22Rv1 (cell line): ENCODE results near the gene FBXO7.

Experiments used
- H3K27ac ChIP-seq: fragments of 450-650 bp; 2 replicates; pipeline ENCODE4 v1.5.1; 2017
- CTCF ChIP-seq: fragments of 450-650 bp; IDR thresholded peaks from 2 replicates; pipeline ENCODE4 v1.5.1; 2017; ENCODE audit warnings: mild to moderate bottlenecking
- ZFX ChIP-seq: fragments of 450-650 bp; IDR thresholded peaks from 2 replicates; pipeline ENCODE4 v1.6.1; 2017; ENCODE audit warnings: antibody characterized with exemption, borderline replicate concordance

The FBXO7 gene

GRCh38 chr22:32546496-32546895 lies 71.9 kb downstream of the FBXO7 start:
- H3K27ac ChIP-seq, result no peak overlapping the region
- TF ChIP-seq CTCF (no peak), ZFX (no peak)

DNA sequence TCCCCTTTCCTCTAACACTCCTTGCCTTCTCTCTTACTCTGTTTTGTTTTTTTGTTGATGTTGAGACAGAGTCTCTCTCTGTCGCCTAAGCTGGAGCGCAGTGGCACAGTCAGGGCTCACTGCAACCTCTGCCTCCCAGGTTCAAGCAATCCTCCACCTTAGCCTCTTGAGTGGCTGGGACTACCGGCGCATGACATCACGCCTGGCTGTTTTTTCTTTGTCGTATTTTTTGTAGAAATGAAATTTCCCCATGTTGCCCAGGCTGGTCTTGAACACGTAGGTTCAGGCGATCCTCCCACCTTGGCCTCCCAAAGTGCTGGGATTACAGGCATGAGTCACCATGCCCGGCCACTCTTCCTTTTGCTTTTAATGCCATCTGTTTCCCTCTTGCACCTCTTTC lies 72.3 kb downstream of the FBXO7 start:
- H3K27ac ChIP-seq, result no peak overlapping the region
- TF ChIP-seq CTCF, result no peak
- TF ChIP-seq ZFX, result no peak

GRCh38 chr22:32548039-32548438 lies 73.4 kb downstream of the FBXO7 start:
- H3K27ac ChIP-seq, result no peak overlapping the region
- TF ChIP-seq CTCF (no peak), ZFX (no peak)
